HG03025 (cell line): ENCODE measurements around the gene EPHB1.
A peak's percentile ranks its signal among the peaks of the same experiment; 100 is the strongest.

Experiments used
- ATAC-seq: cut with Tn5 transposase; IDR thresholded peaks from one replicate; pipeline ENCODE4 v1.9.1; 2021; ENCODE audit warnings: mild to moderate bottlenecking, moderate library complexity; ENCODE audit not compliant: unreplicated experiment, low FRiP score

The EPHB1 gene

GRCh38 chr3:134932035-134932434, 137.0 kb downstream of the EPHB1 start:
- ATAC-seq, result no peak

- no peak for ATAC-seq
Observed at GRCh38 chr3:134933997-134934396, 138.9 kb downstream of the EPHB1 start.

- ATAC-seq, result no peak
Observed at GRCh38 chr3:134934933-134935332, 139.9 kb downstream of the EPHB1 start.

- ATAC-seq, result no peak
Observed at GRCh38 chr3:134937256-134938028, 142.4 kb downstream of the EPHB1 start.

GRCh38 chr3:134938029-134938525, 143.0 kb downstream of the EPHB1 start:
- ATAC-seq, result no peak

GRCh38 chr3:134939978-134940377, 144.9 kb downstream of the EPHB1 start:
- no peak for ATAC-seq

GRCh38 chr3:134941820-134942219, 146.8 kb downstream of the EPHB1 start:
- ATAC-seq, result no peak

- ATAC-seq, result no peak
Observed at GRCh38 chr3:134944429-134944828, 149.4 kb downstream of the EPHB1 start.

GRCh38 chr3:134949150-134949549, 154.1 kb downstream of the EPHB1 start:
- no peak for ATAC-seq

GRCh38 chr3:134952371-134952770, 157.3 kb downstream of the EPHB1 start:
- no peak for ATAC-seq

- no peak for ATAC-seq
Observed at GRCh38 chr3:134955874-134956273, 160.8 kb downstream of the EPHB1 start.

GRCh38 chr3:134956395-134956794, 161.3 kb downstream of the EPHB1 start:
- ATAC-seq, result peak; percentile 61

GRCh38 chr3:134956844-134957243, 161.8 kb downstream of the EPHB1 start:
- ATAC-seq, result no peak

- no peak for ATAC-seq
Observed at GRCh38 chr3:134959516-134959915, 164.5 kb downstream of the EPHB1 start.

GRCh38 chr3:134964226-134964625, 169.2 kb downstream of the EPHB1 start:
- ATAC-seq, result no peak

GRCh38 chr3:134965865-134966481, 170.9 kb downstream of the EPHB1 start:
- no peak for ATAC-seq

- ATAC-seq, result no peak
Observed at GRCh38 chr3:134970895-134971294, 175.8 kb downstream of the EPHB1 start.

GRCh38 chr3:134971306-134971705, 176.2 kb downstream of the EPHB1 start:
- no peak for ATAC-seq

GRCh38 chr3:134971907-134972306, 176.8 kb downstream of the EPHB1 start:
- ATAC-seq, result peak; percentile 51

- ATAC-seq, result no peak
Observed at GRCh38 chr3:134972836-134973455, 177.9 kb downstream of the EPHB1 start.

- ATAC-seq, result no peak
Observed at GRCh38 chr3:134974624-134975023, 179.6 kb downstream of the EPHB1 start.
